OCI-LY3 (cell line): ENCODE data around the gene OSBPL2.

Source experiments
- CTCF ChIP-seq: fragments of 200-600, 300-600 bp; sonication (generic); IDR thresholded peaks from 2 replicates; pipeline ENCODE4 v1.5.1; 2014; ENCODE audit warnings: antibody characterized with exemption, low read length, low read depth
- EZH2phosphoT487 ChIP-seq: fragments of 200-600 bp; shearing (Covaris generic); IDR thresholded peaks from 2 replicates; pipeline ENCODE4 v1.6.1; 2018; ENCODE audit warnings: antibody characterized with exemption, mixed run types, low read depth

- TF ChIP-seq CTCF (no peak), EZH2phosphoT487 (no peak)
Observed at GRCh38 chr20:62311150-62311549, 72.8 kb downstream of the OSBPL2 start.
